Prostate gland (tissue), 2 donors: Measurements from ENCODE around the gene SCGB3A2. TPM values are rescaled to one million over a fixed set of nuclear protein-coding genes. Genes with fewer than 3 reads are reported as not detected.

Experiments used
- DNase-seq: peaks from one replicate; pipeline ENCODE4 v3.0.0-alpha.2; 2019; ENCODE audit warnings: low spot score
- H3K27ac ChIP-seq, 2 donors: fragments of 200-600 bp; sonication (generic); 2 replicates each; pipeline ENCODE4 v1.5.1; 2017 to 2019
- H3K27me3 ChIP-seq: fragments of 200-600 bp; sonication (generic); replicated peaks from 2 replicates; pipeline ENCODE4 v1.5.1; 2019; ENCODE audit not compliant: insufficient read depth
- H3K36me3 ChIP-seq, 2 donors: fragments of 200-600 bp; sonication (generic); 1 replicate in 1 of 2; 2 replicates in 1 of 2; pipeline versions ENCODE4 v1.5.1 to v1.8.1; 2017 to 2019
- H3K4me1 ChIP-seq: fragments of 200-600 bp; sonication (generic); replicated peaks from 2 replicates; pipeline ENCODE4 v1.5.1; 2019
- H3K4me3 ChIP-seq, 2 donors: fragments of 200-600 bp; sonication (generic); 2 replicates each; pipeline ENCODE4 v1.5.1; 2017 to 2019
- H3K9me3 ChIP-seq: fragments of 200-600 bp; sonication (generic); 2 replicates; pipeline ENCODE4 v1.5.1; 2017
- CTCF ChIP-seq, 4 experiments: fragments of 200-600 bp in 2 of 4; fragments of 450-650 bp in 2 of 4; sonication (generic) in 2 of 4; IDR thresholded peaks; 1 replicate in 3 of 4; 2 replicates in 1 of 4; pipeline ENCODE4 v1.5.1; 2016 to 2019; ENCODE audit warnings: antibody characterized with exemption in 4 of 4, mild to moderate bottlenecking in 2 of 4, moderate library complexity in 2 of 4
- POLR2A ChIP-seq: fragments of 450-650 bp; IDR thresholded peaks from one replicate; pipeline ENCODE4 v1.6.1; 2016; ENCODE audit warnings: antibody characterized with exemption, mild to moderate bottlenecking
- POLR2AphosphoS5 ChIP-seq: sonication (generic); formaldehyde crosslinking; IDR thresholded peaks from one replicate; pipeline ENCODE4 v1.6.1; 2017; ENCODE audit warnings: antibody characterized with exemption
- WGBS: methylation state at CpG from one replicate; pipeline ENCODE4 v1.1.5; 2018; 5-methylcytosine and 5-hydroxymethylcytosine counted together
- intact Hi-C: fragments of 100-400 bp; cut with DNase I; formaldehyde crosslinking; loops from one replicate; pipeline ENCODE4 v1.14.2; 2022
- total RNA-seq, 2 donors: library from RNA; depleted of rRNA; stranded (reverse); fragments of >200 nt; gene quantifications; one replicate each; pipeline ENCODE4 v1.1.0, GENCODE V29; 2016

The SCGB3A2 gene
- total RNA-seq, 2 donors from 2014 or later = not detected

- intact Hi-C loops = no loop called here
- Histone ChIP-seq H3K9me3 (no peaks in the 10 kb centered on the region), H3K36me3 (no peaks in the 10 kb centered on the region), H3K4me1 (no peaks in the 10 kb centered on the region), H3K27ac (no peak overlapping the region), H3K4me3 (no peak overlapping the region), H3K27me3 (no peaks in the 10 kb centered on the region)
- WGBS = 89% methylated on average over 4 of the region's 4 CpGs
- TF ChIP-seq CTCF (IDR thresholded peaks at IDR 0.05) = no peak
- TF ChIP-seq POLR2AphosphoS5 = no peak
- TF ChIP-seq POLR2A = no peak
- DNase-seq = no peak
Observed at GRCh38 chr5:147904110-147904509, 25.6 kb downstream of the SCGB3A2 start.

- 52% methylated on average over 8 of the region's 8 CpGs for WGBS
- Histone ChIP-seq H3K9me3 (no peaks in the 10 kb centered on the region), H3K4me1 (no peaks in the 10 kb centered on the region), H3K4me3 (no peak within 1 kb of the TSS), H3K27ac (no peak within 1 kb of the TSS), H3K27me3 (no peaks in the 10 kb centered on the region), H3K36me3 (no peaks in the 10 kb centered on the region)
- DNase-seq = no peak
- TF ChIP-seq POLR2A = no peak
- no peak for TF ChIP-seq CTCF (IDR thresholded peaks at IDR 0.05)
- TF ChIP-seq POLR2AphosphoS5 = no peak
- intact Hi-C loops = no loop called here
Observed at GRCh38 chr5:147906326-147907095, 28.0 kb downstream of the SCGB3A2 start, which contains the start of gene C5orf46. Gene C5orf46 (minus strand): TSS chr5:147906538. CDS start chr5:147906501, 37 bp downstream.

GRCh38 chr5:147911427-147911826, 32.9 kb downstream of the SCGB3A2 start:
- DNase-seq = peak; percentile 92
- Histone ChIP-seq H3K36me3 (no peaks in the 10 kb centered on the region), H3K4me3 (no peak overlapping the region), H3K27ac (peak overlapping the region; percentile 25 to 38), H3K27me3 (no peaks in the 10 kb centered on the region), H3K4me1 (no peaks in the 10 kb centered on the region), H3K9me3 (no peaks in the 10 kb centered on the region)
- WGBS = 26% methylated on average over 6 of the region's 6 CpGs
- peak; percentile 94 for TF ChIP-seq POLR2AphosphoS5
- no peak for TF ChIP-seq CTCF (IDR thresholded peaks at IDR 0.05)
- intact Hi-C loops = no loop called here

- TF ChIP-seq POLR2A = no peak
- no peak for TF ChIP-seq CTCF (IDR thresholded peaks at IDR 0.05)
- no peak for TF ChIP-seq POLR2AphosphoS5
- intact Hi-C loops = no loop called here
- WGBS = 40% methylated on average over 1 of the region's 1 CpG
- no peaks in the 10 kb centered on the region for H3K4me1 ChIP-seq
- no peak for DNase-seq
- H3K36me3 ChIP-seq = no peaks in the 10 kb centered on the region
- H3K27ac ChIP-seq = peak overlapping the region; percentile 1 to 31
- H3K4me3 ChIP-seq = no peak overlapping the region
- H3K9me3 ChIP-seq = no peaks in the 10 kb centered on the region
- no peaks in the 10 kb centered on the region for H3K27me3 ChIP-seq
Observed at GRCh38 chr5:147912011-147912410, 33.5 kb downstream of the SCGB3A2 start.

GRCh38 chr5:147913786-147914185, 35.3 kb downstream of the SCGB3A2 start:
- H3K4me3 ChIP-seq = no peak overlapping the region
- WGBS = 92% methylated on average over 3 of the region's 3 CpGs
- TF ChIP-seq POLR2AphosphoS5 (no peak), POLR2A (no peak), CTCF (IDR thresholded peaks at IDR 0.05) (no peak)
- no peaks in the 10 kb centered on the region for H3K4me1 ChIP-seq
- H3K27ac ChIP-seq = no peak overlapping the region
- no peaks in the 10 kb centered on the region for H3K36me3 ChIP-seq
- H3K27me3 ChIP-seq = no peaks in the 10 kb centered on the region
- H3K9me3 ChIP-seq = no peaks in the 10 kb centered on the region
- intact Hi-C loops = no loop called here
- DNase-seq = no peak
